GM19324 (cell line): ENCODE data around the gene SLCO4A1.
"Not testable (repeated sequence)": the region's sequence is repeated elsewhere in the genome, so short reads cannot be mapped to it uniquely, and the experiment has no call there.

Experiments used
- ATAC-seq: cut with Tn5 transposase; IDR thresholded peaks from one replicate; pipeline ENCODE4 v1.9.1; 2021; ENCODE audit warnings: mild to moderate bottlenecking, moderate library complexity; ENCODE audit not compliant: unreplicated experiment, low FRiP score

The SLCO4A1 gene

DNA sequence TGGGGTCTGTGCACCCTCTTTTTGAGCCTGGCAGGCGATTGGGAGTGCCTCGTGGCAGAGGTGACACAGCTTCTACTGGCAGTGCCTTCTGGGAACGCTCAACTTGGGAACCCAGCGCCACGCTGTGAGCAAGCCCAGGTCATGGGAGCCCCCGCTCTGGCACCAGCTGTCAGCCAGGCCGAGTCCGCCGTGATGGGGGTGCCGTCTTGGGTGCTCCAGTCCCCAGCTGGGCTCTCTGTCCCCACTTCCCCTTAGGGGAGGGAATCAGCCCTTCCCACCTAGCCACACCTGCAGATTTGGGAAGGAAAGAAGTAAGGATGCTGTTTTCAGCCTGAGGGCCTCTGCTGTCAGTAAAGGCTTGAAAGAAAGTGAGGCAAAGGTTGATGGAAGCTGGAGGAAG lies 35.4 kb downstream of the SLCO4A1 start:
- ATAC-seq = no peak

DNA sequence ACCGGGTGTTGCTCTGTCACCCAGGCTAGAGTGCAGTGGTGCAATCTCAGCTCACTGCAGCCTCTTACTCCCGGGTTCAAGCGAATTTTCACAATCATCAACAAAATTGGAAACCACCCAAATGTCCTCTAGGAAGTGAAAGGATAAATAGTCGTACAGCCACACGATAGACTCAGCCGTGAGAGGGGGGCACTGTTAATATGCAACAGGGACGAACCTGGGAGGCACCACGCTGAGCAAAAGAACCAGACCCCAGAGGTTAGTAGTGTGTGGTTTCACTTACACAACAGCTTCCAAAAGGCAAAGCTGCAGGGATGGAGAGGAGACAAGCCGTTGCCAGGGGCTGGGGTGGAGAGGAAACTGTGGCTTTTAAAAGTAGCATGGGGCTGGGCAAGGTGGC lies 36.2 kb downstream of the SLCO4A1 start:
- ATAC-seq = no peak

DNA sequence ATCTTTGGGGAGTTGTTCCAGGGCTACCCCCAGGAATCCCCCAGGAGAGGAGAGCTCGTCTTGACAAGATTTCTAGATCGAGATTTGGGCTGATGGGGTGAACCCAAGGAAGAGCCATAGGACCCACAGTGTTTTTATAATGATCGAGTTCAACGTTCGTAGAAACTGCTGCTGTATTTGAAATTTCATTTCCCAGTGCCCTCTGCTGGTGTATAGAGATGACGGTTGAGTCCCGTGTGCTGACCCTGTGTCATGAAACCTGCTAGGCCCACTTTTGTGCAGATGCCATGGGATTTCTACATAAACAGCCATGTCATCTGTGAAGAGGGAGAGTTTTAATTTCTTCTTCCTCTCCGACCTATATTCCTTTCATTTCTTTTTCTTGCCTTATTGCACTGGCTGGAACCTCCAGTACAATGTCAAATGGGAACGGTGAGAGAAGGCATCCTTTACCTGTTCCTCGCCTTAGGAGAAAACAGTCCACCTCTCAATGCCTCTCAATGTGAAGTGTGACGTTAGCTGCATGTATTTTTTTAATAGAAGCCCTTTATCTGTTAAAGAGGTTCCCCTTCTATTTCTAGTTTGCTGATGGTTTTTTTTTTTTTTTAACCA lies 37.8 kb downstream of the SLCO4A1 start:
- ATAC-seq = no peak

DNA sequence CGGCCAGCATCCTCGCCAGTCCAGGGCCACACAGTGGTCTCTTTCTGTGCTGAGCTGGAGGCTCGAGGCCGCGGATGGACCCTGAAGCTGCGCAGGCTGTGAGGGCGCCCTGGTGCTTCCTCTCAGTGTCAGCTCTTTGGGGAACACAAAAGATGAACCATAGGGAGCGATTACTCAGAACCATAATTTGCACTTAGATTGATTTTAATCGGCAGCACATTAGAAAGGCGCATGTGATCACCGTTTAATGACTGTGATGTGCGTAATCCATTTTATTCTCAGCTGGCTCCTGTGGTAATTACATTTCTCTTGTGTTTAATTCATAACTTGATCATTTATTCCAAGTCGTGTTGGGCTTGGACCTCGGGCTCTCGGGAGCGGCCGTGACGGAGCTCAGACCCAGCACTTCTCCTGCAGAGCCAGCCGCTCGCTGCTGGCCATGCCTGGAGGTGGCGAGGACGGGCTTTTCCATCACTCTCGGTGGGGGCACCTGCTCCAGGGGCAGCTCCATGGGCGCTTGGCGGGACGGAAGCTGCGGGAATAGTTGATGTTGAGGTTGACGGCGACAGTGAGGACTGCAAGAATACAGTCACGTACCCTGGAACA lies 40.7 kb downstream of the SLCO4A1 start:
- ATAC-seq = no peak

DNA sequence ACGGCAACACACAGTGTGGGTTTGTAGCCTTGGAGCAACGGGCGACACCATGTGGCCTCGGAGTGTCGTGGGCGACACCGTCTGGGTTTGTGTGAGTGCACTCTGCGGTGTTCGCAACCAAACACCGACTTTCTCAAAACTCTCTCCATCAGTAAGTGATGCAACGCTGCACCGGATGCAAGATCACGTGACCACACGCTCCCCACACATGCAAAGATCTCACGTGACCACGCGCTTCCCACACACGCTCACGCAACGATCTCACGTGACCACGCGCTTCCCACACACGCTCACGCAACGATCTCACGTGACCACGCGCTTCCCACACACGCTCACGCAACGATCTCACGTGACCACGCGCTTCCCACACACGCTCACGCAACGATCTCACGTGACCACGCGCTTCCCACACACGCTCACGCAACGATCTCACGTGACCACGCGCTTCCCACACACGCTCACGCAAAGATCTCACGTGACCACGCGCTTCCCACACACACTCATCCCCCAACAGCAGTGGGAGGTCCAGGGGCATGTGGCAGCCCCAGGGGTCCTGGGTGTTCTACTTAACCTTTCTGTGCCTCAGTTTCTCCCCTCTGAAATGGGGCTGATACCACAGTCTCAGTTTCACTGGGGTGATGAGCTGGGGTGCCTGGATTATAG lies 41.5 kb downstream of the SLCO4A1 start:
- not testable (repeated sequence) for ATAC-seq

DNA sequence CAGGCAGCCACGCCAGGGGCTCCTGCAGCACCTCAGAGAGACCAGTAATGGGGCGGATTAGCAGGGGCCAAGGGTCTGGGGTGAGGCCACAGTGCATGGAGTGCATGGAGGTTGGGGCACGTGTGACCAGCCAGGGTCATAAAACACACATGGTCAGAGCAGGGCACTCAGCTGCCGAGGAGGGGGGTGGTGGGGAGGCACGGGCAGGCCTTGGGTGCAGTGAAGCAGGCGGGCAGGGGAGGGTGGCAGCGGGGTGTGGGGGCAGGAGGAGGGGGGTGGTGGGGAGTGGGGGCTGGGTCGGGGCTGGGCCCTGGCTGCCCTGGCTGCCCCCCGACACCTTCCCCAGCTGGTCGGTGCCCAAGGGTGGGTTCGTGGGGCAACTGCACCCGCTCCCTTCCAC lies 42.7 kb downstream of the SLCO4A1 start:
- ATAC-seq = no peak

DNA sequence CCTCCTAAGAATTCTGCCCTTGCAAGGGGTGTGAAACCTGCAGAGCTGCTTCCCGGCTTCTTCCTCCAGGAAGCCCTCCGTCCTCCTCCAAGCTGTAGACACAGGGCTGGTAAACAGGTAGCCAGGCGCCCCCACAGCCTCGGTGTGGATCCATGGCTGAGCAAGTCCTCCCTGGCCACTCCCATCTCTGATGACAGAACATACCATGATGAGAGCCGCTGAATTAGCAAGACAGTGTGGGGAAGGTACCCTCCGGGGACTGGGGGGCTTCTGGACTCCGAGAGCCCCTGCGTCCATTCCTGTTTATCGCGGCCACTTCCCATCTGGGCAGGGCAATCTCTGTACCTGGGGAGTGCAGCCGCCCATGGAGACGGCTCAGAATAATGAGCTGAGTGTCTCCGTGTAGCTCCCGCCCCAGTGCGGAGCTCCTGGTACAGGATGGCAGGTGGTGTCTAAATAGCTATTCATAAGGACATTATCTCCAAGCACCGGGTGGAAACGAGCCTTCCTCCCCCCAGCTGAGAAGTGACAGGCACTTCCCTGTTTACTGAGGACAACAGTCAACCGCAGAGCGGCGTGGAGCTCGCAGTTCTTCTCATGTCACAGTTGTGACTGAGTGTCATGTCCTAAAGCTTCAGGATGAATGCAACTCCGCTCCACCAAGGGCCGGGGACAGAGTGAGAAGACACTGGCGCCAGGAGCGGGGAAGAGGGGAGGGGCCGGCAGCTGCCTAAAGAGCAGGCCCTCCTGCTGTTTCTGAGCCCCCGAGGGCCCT lies 43.7 kb downstream of the SLCO4A1 start:
- ATAC-seq = no peak

DNA sequence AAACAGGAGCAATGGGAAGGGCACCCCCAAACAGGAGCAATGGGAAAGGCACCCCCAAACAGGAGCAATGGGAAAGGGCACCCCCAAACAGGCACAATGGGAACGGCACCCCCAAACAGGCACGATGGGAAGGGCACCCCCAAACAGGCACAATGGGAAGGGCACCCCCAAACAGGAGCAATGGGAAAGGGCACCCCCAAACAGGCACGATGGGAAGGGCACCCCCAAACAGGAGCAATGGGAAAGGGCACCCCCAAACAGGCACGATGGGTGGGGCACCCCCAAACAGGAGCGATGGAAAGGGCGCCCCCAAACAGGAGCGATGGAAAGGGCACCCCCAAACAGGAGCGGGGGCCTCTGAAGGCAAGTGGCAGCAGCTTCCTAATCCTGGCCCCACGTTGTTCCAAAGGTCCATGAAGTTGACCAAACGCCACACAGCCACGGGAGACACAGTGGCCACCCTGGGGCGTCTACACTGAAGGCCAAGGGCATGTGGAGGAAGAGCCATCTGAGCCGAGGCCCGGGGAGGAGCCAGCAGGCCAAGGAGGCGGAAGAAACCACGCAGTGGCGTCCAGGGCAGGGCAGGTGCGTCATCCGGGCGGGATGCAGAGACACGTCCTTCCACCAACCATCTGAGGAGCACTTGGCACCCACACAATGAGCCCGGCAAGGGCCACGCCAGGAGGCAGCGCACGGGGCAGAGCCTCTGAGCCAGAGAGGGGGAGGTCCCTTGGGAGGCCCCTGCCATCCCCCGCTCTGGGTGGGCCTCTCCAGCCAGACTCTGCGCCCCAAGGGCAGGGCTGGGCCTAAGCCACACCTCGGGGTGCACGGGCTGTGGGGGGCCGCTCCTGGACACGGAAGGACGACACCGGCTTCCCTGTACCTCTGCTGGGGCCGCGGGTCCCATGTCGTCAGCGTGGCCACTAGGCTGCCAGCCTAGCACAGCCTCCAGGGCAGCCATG lies 44.8 kb downstream of the SLCO4A1 start:
- no peak for ATAC-seq

DNA sequence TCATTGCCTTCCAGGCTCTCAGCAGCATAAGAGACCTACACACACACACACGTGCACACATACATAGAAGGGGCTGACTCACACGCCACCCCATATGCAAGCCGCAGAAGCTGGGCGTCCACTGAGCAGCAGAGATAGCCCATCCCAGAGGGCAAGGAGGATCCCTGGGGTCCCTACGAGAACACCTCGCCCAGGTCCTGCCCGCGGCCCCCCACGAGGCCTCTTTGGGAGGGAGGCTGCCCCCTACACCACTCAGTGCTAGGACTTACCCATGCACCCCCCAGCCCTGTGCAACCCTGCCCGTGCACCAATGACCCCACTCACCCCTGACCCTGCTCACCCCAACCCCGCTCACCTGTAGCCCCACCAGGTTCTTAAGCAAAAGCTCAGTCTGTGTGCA lies 45.8 kb downstream of the SLCO4A1 start:
- ATAC-seq = no peak

DNA sequence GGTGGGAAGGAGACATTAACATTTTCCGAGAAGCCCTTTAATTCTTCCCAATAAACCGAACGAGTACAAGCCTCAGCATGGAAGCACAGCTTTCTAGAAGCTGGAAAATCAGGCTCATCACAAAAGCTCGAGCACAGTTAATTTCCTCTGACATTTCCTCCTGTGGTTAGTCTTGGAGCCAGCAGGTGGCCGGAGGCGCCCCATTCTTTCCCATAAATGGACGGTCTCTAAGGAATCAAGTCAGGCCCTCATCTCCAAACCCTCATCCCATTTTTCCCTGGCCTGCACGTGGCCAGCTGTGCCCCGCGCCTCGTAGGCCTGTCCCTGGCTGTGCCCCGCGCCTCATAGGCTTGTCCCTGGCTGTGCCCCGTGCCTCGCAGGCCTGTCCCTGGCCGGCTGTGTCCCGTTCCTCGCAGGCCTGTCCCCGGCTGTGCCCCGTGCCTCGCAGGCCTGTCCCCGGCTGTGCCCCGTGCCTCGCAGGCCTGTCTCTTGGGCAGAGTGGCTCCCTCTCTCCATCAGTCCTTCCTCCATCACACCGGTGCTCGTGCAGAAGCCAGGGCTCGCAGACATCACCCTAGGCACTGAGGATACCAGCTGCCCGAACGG lies 46.7 kb downstream of the SLCO4A1 start:
- ATAC-seq = no peak

DNA sequence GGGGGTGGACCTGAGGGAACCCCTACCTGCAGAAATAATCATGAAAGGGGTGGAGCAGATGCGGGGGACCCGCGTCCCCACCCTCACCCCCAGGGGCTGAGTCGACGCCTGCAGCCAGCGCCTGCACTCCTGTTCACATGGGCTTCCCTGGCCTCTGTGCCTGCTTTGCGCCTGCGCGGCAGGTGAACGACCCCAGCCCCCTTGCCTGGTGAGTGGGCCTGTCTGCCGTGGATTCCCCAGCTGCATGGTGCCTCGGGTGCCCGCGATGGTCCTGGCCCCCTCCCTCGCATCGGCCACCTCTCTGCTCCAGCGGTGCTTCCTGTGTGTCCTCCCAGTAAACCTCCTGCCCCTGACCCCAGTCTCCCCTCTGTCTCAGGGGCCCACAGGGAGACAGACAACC lies 47.6 kb downstream of the SLCO4A1 start:
- ATAC-seq = no peak

DNA sequence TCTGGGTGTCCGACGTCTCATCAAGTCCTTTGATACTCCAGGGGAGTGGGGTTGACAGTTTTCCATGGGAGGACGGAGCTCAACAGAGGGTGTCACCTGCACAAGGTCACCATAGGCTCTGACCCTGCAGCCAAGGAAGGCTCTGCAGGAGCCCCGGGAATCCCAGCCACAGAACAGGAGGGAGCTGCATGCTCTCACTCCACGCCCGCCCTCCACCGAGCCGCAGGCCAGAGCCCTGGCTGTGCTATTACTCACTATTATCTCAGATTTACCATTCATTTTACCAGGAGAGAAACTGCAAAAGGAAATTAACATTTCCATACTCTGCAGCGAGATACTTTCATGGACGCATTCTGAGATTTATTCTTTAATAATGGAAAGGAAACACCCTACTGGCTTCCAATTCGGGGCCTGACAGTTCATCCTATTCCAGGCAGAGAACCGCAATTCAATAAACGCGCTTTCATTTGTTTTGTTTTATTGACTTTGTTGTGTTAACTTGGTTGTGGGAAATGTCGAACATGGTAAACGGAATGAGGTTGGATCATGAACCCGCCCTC lies 48.0 kb downstream of the SLCO4A1 start:
- no peak for ATAC-seq

DNA sequence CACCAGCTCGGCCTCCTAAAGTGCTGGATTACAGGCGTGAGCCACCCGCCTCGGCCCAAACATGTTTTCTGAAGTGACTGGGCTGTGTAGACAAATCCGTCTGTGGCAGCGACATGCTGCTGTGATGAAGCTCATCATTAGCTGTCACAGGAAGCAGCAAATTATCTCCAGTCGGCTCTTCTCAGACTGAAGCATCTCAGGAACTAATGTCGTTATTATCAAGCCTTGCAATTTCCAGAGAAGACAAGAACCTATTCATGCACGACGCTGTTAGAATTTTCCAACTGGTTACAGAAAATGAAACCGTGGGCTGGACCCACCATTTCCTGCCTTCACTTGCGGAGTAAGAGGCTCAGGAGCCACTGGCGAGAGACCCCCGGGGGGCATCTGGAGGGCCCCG lies 49.2 kb downstream of the SLCO4A1 start:
- no peak for ATAC-seq

DNA sequence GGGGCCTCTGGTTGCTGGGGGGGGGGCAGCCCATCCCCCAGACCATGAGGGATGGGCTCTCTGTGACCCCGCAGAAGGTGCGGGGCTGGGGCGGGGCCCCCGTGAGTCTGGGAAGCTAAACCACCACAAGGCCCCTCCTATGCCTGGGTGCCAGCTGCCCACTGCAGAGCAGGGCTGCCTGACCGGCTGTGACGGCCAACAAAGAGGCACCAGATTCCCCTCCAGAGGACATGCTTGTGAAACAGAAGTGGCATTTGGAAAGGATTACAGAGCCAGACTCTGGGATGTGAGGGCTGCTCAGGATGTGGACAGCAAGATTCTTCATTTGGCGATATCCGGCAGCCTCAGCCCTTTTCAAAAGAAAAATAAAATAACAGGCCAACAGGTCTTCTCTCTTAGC lies 49.9 kb downstream of the SLCO4A1 start:
- ATAC-seq = no peak

DNA sequence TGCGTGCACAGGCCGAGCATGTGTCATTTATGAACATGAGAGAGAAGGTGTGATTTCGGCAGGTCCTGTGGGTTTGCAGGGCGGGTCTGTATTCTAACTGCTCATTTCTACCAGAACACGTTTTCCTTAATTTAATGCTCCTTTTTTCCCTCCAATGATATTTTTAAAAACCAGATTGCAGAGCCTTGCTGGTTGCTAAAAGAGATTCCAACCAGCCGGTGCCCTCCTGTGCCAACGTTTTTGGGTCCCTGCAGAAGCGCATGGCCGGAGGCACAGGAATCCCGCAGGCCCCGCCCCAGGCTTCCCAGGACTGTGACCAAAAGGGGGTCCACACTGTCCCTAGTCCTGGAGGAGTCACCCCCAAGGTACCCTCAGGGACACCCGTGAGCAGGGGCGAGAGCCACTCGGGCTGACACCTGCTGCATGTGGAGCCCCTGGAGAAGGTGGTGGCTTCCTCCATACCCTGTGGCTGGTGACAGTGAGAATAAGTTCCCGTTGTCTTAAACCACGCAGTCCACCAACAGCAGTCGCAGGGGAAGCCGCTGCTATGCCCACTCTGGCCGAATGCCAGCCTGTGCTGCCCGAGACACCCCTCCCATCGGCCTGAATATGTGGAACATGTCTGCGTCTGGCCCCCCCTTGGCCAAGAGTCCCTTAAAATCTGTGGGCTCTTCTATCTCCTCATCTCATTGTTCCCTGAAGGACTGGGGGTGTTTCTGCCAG lies 50.7 kb downstream of the SLCO4A1 start:
- no peak for ATAC-seq

DNA sequence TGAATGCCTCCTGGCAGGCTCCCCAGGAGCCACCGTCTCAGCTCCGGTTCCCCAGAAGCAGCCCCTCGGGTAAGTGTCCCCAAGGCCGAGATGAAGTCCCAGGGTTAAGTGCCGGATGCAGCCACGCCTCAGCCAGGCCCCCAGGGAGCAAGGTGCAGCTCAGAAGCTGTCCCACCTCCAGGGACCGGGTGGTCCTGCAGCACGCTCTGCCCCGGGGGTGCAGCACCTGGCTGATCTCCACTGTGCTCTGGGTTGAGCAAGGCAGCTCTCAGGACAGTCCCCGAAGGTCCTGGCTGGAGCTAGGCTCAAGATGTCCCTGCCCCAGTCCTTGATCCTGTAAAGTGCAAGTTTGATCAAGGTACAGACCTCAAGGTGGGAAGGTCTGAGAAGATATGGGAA lies 51.2 kb downstream of the SLCO4A1 start:
- ATAC-seq = no peak

DNA sequence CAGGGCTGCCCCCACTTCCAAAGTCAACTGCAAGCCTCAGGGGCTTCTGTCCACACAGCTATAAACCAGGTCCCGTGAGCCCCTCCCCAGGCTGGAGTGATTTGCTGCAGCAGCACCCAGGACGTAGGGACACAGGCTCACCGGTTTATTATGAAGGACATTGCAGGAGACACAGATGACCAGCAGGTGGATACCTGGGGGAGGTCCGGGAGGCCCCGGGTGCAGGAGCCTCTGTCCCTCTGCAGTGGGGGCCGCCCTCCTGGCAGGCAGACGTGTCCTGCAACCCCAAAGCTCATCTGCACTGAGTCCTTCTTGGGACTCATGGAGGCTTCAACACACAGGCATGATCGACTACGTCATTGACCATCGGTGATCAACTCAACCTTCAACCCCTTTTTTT lies 51.8 kb downstream of the SLCO4A1 start:
- ATAC-seq = no peak

DNA sequence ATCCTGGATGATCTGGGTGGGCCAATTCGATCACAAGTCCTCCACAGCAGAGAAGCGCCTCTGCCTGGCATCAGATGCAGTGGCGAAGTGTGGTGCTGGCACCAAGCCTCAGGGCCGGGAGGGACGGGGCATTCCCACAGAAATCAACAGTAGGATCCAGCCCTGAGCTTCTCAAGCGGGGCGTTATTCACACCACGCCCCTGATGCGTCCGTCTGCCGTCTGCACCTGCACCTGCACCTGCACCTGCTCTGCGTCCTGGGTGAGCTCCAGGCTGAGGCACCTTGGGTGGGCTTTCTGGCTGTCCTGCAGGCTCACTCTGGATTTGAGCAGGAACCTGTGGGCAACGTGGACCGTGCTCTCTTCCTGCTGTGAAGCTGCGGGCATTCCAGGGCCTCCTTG lies 52.6 kb downstream of the SLCO4A1 start:
- no peak for ATAC-seq
